HEK293 (cell line): ENCODE results near the gene MAN1B1.

Experiments used
- EGR2 ChIP-seq: fragments of 450-650 bp; formaldehyde crosslinking; IDR thresholded peaks from 2 replicates; pipeline ENCODE4 v1.5.1; 2016; ENCODE audit warnings: low read depth, missing biosample characterization, missing genetic modification characterization
- KLF8 ChIP-seq: fragments of 450-650 bp; formaldehyde crosslinking; IDR thresholded peaks from 2 replicates; pipeline ENCODE4 v1.5.1; 2016; ENCODE audit warnings: missing biosample characterization, missing genetic modification characterization
- SP2 ChIP-seq: fragments of 450-650 bp; formaldehyde crosslinking; IDR thresholded peaks from 2 replicates; pipeline ENCODE4 v1.5.1; 2016; ENCODE audit warnings: missing biosample characterization, missing genetic modification characterization
- ZBTB1 ChIP-seq: fragments of 450-650 bp; formaldehyde crosslinking; IDR thresholded peaks from 2 replicates; pipeline ENCODE4 v1.5.1; 2016; ENCODE audit warnings: missing biosample characterization, missing genetic modification characterization
- ZBTB10 ChIP-seq: fragments of 450-650 bp; formaldehyde crosslinking; IDR thresholded peaks from 2 replicates; pipeline ENCODE4 v1.5.1; 2016; ENCODE audit warnings: missing biosample characterization, missing genetic modification characterization
- ZBTB11 ChIP-seq: fragments of 450-650 bp; formaldehyde crosslinking; conservative IDR thresholded peaks from 2 replicates; pipeline ENCODE4 v1.5.1; 2016; ENCODE audit warnings: low read depth, missing biosample characterization, missing genetic modification characterization
- ZBTB49 ChIP-seq: fragments of 450-650 bp; formaldehyde crosslinking; IDR thresholded peaks from 2 replicates; pipeline ENCODE4 v1.5.1; 2016; ENCODE audit warnings: missing biosample characterization, missing genetic modification characterization, low read depth
- ZBTB6 ChIP-seq: fragments of 450-650 bp; formaldehyde crosslinking; IDR thresholded peaks from 2 replicates; pipeline ENCODE4 v1.5.1; 2017; ENCODE audit warnings: missing biosample characterization, missing genetic modification characterization
- ZNF202 ChIP-seq: fragments of 450-650 bp; formaldehyde crosslinking; IDR thresholded peaks from 2 replicates; pipeline ENCODE4 v1.5.1; 2016; ENCODE audit warnings: missing biosample characterization, missing genetic modification characterization, borderline replicate concordance
- ZNF394 ChIP-seq: fragments of 450-650 bp; formaldehyde crosslinking; IDR thresholded peaks from 2 replicates; pipeline ENCODE4 v1.5.1; 2016; ENCODE audit warnings: missing biosample characterization, missing genetic modification characterization, mild to moderate bottlenecking, moderate library complexity, borderline replicate concordance
- ZNF398 ChIP-seq: fragments of 450-650 bp; formaldehyde crosslinking; IDR thresholded peaks from 2 replicates; pipeline ENCODE4 v1.5.1; 2017; ENCODE audit warnings: missing biosample characterization, missing genetic modification characterization
- ZNF560 ChIP-seq: fragments of 450-650 bp; formaldehyde crosslinking; IDR thresholded peaks from 2 replicates; pipeline ENCODE4 v1.5.1; 2017; ENCODE audit warnings: missing biosample characterization, missing genetic modification characterization, borderline replicate concordance
- ZNF580 ChIP-seq: fragments of 450-650 bp; formaldehyde crosslinking; IDR thresholded peaks from 2 replicates; pipeline ENCODE4 v1.5.1; 2016; ENCODE audit warnings: missing biosample characterization, missing genetic modification characterization

Gene MAN1B1

GRCh38 chr9:137077758-137078693 lies 8.8 kb upstream of the MAN1B1 start (continued):
- no peak for TF ChIP-seq ZBTB11 (tag by site-specific recombination)
- TF ChIP-seq ZBTB49 = no peak
- no peak for TF ChIP-seq ZNF398 (tag by site-specific recombination)
- TF ChIP-seq ZNF580 = no peak
- TF ChIP-seq ZNF394 (tag by site-specific recombination) = peak; percentile 37; the same call in 1 of the 2 replicates
- no peak for TF ChIP-seq ZBTB1 (tag by site-specific recombination)
- TF ChIP-seq SP2 = 0 out of 2 replicates have a peak, but pooled peaks have one; percentile 9
- no peak for TF ChIP-seq ZBTB6 (tag by site-specific recombination)
- TF ChIP-seq KLF8 (tag by site-specific recombination) = peak; percentile 15; the same call in 1 of the 2 replicates
- TF ChIP-seq ZNF560 (tag by site-specific recombination) = no peak
- TF ChIP-seq ZNF202 (tag by site-specific recombination) = no peak
- peak; percentile 59; the same call in 1 of the 2 replicates for TF ChIP-seq ZBTB10
- peak; percentile 43; the same call in 1 of the 2 replicates for TF ChIP-seq EGR2 (tag by site-specific recombination)
